GM21723 (cell line): ENCODE results near the gene AFDN.

Experiments
- ATAC-seq: cut with Tn5 transposase; IDR thresholded peaks from one replicate; pipeline ENCODE4 v1.9.1; 2021; ENCODE audit warnings: mild to moderate bottlenecking, moderate library complexity; ENCODE audit not compliant: unreplicated experiment

The AFDN gene

DNA sequence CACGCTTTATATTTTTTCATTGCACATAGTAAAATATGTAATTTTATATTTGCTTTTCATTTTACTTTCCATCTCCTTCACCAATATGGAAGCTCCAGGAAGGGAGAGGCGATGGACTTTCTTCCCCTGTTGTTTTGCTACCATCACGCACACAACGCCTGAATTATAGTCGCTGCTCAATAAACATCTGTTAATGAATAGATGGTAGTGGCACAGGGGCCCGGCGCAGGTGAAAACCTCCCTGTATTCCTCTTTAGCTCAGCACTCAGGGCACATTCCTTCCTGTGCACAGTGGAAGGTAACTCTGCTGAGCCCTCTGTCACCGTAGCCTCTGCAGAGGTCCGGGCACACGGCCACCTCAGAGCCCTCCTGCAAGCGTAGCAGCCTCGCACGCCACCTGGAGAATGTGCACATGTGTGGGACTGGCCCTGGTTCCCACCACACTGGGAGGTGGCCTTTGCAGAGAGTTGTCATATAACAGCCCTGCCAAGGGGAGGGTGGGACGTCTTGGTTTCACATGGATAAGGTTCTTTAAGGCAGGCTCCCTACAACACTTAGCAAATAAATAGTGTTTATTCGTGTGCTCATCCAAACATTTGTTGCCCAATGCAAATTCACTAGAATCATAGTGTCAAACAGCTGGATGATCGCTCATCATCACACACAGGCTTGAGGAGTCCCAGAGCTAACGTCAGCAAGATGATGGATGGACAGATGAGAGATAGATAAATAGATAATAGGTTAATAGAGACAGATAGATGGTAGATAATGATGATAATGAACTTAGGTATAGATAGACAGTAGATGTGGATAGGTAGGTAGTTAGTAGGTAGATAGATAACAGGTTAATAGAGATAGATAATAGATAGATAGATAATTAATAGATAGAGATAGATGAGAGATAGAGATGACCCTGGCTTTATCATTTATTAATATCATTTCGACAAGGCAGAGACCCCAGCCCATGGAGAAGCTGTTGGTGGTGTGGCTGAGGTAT lies 32.3 kb upstream of the AFDN start:
- ATAC-seq: no peak

DNA sequence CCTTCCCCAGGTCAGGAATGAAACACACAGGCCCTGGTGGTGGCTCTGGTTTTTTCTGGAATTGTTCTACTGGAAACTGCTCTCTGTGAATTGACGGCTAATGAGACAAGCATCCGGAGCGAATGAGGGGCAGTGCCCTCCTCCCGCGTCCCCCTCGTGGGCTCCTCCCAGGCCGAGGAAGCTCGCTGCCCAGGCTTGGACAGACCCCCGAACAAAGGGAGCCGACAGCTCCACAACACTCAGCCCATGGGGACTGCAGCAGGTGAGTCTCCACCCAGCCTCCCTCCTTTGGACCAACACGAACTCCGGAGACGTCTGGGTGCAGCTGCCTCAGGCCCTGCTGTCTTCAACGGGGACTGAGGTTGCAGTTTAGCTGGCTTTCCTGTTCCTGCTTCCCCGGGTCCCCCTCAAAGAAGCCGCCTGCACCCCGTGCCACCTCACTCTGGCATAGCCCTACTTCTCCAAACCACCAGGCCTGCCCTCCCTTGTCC lies 31.3 kb upstream of the AFDN start:
- no peak for ATAC-seq

DNA sequence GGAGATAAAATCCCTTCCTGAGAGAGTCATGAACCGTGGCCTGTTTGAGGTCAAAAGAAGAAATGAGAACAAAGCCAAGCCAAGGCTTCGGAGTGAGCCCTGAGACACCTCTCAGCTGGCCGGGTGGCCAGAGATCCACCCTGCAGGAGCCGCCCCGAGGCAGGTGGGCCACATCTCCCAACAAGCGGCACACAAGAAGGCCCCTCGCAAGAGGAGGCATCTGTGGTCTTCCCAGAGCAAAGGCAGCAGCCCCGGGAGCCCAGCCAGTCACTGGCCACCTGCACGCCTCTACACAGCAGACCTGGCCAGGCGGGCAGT lies 30.9 kb upstream of the AFDN start:
- ATAC-seq: no peak

DNA sequence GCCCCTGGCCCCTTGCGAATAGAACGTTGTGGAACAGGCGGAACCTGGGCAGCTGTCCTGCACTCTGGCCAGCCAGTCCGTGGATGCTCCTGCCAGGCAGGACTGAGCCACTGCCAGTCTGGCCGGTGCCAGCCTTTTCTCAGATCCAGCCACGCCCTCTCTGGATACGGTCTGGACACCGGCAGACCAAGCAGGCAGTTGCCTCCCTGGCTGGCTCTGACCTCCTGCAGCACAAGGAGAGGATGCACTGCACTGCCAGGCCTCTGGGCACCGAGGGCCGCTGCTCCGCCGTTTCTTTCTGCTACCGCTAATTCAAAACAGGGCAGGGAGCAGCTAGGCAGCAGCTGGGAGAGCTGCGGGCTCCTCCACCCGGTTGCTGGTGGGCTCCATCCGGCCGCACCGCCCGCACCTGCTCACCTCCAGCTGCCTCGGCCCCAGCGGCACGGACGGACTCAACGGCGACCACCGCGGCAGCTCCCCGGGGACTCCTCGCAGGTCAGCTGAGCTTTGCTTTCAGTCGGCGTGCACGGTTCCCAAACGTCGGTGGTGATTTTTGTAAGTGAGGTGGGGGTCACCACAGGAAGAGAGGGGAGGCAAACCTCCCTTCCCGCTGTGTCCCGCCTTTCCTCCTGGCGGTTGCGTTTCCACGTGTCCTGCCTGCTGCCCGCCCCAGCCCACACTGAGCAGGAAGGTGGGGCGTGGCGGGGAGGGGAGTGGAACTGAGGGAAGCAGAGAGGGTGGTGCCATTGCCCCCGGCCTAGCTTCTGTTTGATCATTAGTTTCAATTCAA lies 30.3 kb upstream of the AFDN start:
- ATAC-seq: no peak

DNA sequence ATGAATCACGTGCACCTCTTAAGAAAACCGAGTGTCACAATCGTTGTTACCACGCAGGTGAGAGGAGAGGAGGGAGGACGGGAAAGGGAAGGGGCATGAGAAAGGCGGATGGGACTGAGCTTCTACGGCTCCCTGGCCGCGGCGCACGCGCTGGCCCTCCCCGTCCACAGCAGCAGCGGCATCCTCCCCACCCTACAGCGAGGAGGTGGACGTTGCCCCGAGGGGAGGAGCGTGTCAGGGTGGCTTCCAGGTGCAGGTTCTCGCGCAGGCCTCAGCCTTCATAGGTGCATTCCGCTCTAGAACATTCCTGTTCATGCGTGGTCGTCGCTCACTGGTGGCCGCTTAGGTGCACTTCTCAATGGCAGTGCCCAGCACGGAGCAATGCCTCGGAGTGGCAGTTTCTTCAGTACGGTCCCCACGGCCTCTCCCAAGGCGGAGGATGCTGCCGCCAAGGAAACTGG lies 29.7 kb upstream of the AFDN start:
- ATAC-seq: no peak

DNA sequence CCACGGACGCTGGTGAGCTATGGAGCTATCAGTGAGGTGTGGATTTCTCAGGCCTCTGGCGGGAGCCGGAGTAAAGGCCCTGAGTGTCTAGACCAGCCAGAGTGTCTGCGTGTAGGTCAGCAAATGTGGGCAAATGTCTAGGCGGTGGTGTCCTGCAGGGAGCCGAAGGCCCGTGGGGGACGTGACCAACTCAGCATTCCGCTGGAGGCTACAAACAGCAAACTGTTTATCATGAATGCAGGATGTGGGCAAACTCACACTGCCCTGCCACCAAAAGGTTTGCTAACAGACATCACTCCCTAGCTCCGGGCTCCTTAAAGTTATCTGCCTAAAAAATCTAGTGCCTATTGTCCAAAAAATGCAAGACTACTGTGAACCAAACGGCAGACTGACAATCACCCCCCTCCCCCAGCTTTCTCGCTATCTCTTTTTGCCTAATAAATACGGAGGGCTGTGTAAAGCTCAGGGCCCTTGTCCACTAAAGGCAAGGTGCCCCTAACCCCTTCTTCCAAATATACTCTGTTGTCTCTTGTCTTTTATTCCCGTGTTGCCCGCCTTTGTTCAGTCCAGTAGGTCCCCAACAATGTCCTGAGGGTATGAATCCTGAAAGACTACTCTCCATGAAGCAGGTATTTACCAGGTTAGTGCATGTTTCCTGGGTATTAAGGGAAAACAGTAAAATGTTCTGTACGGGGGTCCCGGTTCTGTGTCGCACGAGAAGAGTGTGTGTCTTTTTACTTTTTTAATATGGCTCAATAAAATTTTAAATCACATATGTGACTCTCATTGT lies 29.0 kb upstream of the AFDN start:
- no peak for ATAC-seq

DNA sequence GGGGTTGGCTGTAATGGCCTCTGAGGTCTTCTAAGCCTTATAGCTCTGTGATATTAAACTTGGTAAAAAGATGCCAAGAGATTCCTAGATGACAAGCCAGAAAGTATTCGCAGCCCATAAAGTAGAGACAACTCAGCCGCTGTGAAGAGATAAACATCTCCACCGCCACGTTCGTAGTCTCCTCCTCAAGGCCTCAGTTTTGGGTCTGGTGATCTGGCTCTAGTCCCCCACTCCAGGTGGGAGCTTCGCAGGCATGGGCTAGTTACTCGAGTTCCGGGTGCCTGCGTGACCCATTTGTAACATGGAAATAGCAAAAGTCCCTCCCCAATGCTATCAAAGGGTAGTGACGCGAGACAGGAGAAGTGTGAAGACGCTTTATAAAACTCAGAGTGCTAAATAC lies 28.3 kb upstream of the AFDN start:
- no peak for ATAC-seq

DNA sequence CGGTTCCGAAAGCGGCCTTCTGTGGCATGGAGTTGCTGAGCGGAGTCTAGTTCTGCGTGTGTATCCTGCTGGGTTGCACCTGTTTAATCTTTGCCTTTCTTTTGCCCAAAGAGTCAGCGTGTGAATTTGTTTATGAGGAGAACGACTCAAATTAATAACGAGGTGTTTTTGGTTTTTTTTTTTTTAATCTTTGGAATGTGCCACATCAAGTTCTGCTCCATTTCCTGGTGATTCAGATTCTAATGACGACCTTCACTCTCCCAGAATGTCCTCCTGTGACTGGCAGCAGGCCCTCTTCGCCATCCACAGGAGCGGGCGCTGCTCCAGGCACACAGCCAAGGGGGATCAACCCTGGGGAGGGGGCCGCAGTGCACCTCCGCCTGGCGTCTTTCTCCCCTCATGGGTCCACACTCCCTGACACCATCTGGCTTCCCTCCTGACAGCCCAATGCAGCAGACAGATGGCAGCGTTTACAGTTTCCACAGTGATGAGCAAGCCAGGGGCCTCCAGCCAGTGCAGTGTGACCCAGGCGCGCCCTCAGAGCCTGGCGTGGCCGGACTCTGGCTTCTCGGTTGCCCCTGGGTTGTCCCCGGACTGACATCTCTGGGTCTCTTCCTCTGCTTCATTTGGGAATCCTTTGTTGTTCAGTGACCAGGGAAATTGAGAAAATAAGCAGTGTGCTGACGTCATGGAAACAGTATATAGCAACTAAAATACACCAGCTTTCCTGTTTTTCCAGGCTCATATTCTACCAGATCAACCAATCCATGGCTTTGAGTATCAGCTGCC lies 27.5 kb upstream of the AFDN start:
- no peak for ATAC-seq

DNA sequence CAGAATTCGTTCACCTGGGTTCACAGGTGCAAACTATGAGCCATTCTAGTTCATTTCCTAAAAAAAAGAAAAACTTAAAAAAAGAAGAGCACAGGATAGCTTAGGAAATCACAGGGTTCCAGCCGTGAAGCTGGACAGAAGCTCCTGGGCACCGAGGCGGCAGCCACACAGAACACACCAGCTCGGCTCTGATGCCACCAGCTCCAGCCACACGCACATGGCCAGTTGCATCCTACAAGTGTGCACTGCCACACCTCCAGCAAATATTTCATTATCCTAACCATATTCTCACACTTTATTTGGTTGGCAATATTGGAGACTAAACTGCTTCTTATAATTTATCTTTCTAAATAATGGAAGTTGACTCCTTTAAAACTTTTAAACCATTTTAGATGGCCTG lies 26.2 kb upstream of the AFDN start:
- no peak for ATAC-seq

DNA sequence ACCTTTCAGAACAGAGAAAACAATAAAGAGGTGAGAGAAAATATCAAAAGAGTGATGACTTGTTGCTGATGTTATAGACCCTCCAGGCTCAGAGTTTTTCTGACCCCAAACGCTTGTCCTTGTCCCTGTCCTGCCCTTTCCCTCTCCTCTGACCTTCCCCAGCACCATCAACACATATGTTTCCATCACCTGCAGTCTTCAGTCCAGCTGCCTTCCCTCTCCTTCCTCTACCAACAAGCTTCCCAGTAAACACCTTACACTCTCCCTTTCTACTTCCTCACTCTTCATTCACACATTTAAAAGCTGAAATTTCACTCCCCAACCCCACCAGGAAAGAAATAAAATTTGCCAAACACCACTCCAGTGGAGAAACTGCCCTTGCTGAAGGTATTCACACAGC lies 25.4 kb upstream of the AFDN start:
- ATAC-seq: no peak

DNA sequence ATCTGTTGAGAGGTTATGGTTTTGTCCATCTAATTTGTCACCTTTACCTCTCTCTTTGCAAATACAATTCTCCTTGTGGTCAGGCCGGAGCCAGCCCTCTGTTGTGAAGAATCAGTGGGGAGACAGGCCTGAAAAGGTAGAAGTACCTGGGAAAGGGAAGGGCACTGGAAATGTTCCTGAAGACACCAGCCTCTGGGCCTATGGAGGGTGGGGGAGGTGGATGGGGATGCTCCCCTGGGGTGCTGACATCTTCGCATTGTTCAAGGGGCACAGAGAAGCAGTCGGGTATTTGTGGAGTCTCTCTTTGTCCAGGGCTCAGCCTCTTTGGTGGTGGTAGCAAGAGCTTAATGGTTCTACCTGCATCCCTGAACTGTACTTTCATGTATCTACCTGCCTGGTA lies 24.4 kb upstream of the AFDN start:
- ATAC-seq: no peak

DNA sequence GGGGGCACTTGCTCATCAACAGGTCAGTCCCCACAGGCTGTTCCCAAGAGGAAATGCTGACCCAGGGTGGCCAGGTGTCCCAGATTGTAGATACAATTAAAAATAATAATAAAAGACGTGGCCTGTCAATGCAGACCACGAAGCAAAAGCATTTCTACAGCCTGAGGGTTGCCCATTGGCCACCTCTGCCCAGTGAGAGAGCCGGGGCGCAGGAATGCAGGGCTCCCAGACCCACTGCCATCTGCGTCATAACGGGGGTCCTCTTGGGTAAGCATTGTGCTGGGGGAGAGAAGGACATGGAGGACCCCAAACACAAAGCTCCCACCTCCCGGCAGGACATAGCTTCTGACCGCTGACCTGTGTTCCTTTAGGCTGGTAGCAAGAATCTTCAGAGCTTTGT lies 22.9 kb upstream of the AFDN start:
- ATAC-seq: no peak

DNA sequence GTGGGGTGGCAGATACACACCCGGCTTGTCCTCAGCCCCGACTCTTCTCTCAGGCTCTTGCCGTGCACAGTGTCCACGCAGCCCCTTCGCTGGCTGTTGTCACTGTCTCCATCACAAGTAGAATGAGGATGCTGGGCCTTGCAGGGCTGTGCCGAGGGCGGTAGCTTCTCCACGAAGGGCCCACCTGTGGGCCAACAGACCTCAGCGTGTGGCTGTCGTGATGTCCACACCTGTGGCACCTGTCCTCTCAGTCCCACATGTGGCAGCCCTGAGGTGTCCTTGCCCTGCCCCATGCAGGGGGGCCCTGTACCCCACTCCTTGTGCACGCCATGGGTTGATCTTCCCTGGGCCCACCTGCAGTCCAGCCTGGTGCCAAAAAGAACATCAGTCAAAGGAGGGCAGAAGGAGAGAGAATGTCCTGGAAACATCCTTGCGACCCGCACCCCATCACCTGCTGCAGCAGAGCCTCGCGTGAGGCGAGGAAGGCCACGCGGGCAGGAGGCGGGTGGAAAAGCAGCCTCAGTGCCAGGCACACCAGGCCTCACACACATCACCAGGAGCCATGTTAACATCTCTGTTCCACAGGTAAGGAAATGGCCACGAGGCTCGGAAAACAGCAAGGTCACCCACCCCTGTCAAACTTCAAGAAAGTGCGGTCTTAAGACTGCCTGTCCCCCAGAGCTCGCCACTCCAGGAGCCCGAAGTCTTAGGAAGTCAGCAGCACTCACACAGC lies 22.3 kb upstream of the AFDN start:
- ATAC-seq: no peak

DNA sequence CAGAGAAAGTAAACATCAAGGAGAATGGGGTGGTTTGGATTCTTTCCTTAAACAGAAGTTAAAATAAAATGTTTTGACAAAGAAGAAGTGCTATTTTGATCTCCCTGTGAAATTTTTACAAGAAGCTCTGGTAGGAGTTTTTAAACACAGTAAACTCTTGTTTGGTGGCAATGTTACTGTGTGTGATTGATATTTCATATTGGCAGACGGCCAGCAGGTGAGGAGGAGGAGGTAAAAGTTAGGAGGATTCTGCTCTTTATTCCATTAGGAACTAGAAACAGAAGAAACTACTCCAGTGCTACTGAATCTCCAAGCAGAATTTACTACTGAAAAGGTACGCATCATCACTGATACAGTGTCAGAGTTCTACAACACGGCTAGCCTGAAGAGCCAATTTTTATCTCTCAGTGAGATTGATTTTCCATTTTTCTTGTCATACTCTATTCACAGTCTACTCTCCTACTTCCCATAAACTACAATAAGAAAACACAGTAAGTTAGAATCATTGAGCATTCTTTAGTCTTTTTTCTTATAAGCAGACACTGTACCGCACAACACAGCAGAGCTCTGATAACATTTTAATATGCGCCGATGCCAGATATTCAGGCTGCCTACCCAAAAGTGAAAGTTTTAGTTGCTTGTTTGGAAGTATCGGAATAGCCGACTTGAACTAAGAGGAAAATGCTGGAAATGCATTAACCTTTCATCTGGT lies 21.2 kb upstream of the AFDN start:
- no peak for ATAC-seq

DNA sequence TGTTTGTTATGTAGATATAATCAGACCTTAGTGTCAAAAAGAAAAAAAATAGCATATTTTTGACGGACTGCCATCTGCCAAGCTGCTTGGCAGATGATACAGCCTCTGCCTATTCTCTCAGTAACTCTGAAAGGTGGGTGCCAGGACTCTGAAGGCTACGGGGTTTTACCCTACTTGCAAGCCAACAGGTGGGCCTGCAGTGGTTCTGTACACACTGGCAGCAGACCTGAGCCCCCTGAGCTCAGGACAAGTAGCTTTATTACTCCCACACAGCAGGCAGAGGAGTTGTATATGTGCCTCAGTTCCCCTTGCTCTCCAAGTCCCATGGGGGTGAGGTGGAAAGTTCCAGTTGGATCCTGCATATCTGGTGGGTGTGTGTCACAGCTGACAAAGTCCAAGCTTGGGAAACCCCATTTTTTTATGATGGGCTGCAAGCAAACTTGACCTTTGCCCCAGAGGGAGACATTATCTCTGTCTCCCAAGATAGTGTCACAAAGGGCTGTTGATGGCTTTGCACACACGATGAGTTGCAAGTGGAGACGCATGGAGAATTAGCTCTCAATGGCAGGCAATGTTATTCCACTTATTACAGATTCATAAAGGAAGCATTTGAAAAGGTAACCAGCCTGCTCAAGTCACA lies 20.5 kb upstream of the AFDN start:
- ATAC-seq: no peak

DNA sequence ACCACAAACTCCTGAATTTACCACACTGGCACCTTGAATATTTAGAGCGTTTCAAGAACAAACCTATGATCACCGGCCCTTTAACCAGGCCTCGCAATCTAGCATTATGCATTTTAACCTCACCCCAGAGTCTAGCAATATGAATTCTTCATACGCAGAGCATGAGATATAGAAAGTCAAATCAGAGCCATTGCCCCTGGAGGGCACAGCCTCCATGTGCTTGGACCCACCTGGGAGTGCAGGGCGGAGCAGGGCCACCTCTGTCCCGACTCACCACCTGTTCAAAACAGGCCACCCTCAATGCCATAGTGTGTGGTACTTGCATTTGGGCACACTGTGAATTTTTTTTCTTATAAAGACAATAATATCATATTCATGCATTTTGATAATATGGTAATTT lies 19.5 kb upstream of the AFDN start:
- ATAC-seq: no peak

DNA sequence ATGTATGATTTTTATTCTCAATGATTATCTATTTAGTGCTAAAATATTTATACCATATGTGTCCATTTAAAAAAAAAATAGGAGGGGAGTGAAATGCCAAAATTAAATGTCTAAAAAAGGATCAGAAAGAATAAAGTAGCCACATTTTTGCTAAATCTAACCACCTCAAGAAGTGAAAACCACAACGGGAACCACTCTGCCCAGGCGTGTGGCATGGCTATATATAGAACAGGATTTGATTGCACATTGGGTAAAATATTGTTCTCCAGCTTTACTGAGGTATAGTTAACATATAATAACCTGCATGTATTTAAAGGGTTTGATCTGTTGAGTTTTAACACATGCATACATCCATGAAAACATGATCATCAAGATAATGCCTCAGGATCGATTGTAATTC lies 19.0 kb upstream of the AFDN start:
- ATAC-seq: no peak

DNA sequence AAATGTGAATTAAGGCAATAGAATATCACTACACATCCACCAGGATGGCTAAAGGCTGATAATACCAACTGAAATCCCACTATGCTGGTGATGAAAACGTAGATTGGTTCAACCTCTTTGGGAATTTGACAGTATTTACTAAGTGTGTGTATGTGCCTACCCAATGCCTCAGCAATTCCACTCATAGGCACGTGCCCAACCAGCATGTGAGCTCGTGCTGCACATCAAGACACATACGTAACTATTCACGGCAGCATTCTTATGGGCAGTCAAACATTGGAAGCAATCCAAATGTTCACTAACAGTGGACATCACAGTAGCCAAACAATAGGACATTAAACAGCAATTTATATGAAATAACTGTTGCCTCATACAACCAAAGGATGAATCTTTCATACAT lies 15.7 kb upstream of the AFDN start:
- no peak for ATAC-seq
